Vagina (tissue), 2 donors: ENCODE data around the gene PARM1.

Source experiments
- CTCF ChIP-seq, 3 experiments: fragments of 450-650 bp in 2 of 3; fragments of 200-600 bp in 1 of 3; sonication (generic) in 1 of 3; IDR thresholded peaks; one replicate each; pipeline ENCODE4 v1.5.1; 2017 to 2019; ENCODE audit warnings: antibody characterized with exemption in 3 of 3, mild to moderate bottlenecking in 2 of 3, moderate library complexity in 2 of 3
- POLR2A ChIP-seq, 2 donors: fragments of 450-650 bp; IDR thresholded peaks; one replicate each; pipeline ENCODE4 v1.6.1; 2017; ENCODE audit warnings: antibody characterized with exemption in 2 of 2, mild to moderate bottlenecking in 2 of 2, moderate library complexity in 2 of 2
- POLR2AphosphoS5 ChIP-seq, 2 donors: sonication (generic); formaldehyde crosslinking; IDR thresholded peaks; one replicate each; pipeline ENCODE4 v1.9.0; 2017; ENCODE audit warnings: antibody characterized with exemption in 2 of 2, mild to moderate bottlenecking in 2 of 2, low read depth in 1 of 2; ENCODE audit not compliant: insufficient read depth in 1 of 2

- no peak for TF ChIP-seq POLR2A (IDR thresholded peaks at IDR 0.05)
- TF ChIP-seq CTCF (IDR thresholded peaks at IDR 0.05): no peak
- no peak for TF ChIP-seq POLR2AphosphoS5 (IDR thresholded peaks at IDR 0.05; ENCODE audit: insufficient read depth in 1 of 2, low read depth in 1 of 2)
Observed at GRCh38 chr4:74921490-74921889, 11.4 kb upstream of the PARM1 start.
